Measurements from ENCODE around the gene CAVIN1. TPM values are rescaled to one million over a fixed set of nuclear protein-coding genes. Genes with fewer than 3 reads are reported as not detected.
"Not testable (repeated sequence)": the region's sequence is repeated elsewhere in the genome, so short reads cannot be mapped to it uniquely, and the experiment has no call there.

CAVIN1 gene
- total RNA-seq, 3 donors from 2014 or later, result 288 to 554 (median 306) TPM

DNA sequence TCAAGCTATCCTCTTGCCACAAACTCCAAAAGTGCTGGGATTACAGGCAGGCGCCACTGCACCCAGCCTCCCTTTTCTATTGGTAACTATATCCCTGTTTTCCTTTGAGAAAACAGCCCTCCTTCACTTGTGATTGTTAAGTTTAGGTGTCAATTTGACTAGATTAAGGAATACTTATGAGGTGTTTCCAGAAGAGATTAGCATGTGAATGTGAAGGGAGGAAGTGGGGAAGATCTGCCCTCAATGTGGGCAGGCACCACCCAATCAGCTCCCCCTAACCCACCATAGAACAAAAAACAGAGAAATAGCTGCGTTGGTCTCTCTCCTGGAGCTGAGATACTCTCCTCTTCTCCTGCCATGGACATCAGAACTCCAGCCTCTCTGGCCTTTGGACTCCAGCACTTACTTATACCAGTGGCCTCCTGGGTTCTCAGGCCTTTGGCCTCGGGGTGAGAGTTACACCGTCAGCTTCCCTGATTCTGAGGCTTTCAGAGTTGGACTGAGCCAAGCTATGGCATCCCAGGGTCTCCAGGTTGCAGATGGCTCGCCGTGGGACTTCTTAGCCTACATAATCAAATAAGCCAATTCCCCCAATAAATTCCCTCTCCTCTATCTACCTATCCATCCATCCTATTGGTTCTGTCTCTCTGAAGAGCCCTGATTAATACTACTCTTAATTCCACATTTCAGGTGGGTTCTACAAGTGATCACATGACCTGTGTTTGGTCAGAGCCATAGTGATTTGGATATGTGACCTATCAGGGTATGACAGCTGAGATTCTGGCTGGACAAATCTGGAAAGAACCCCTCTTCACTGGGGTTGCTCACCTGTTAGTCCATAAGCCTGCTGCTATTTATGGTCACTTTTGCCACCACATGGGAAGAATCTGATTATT is 22.9 kb downstream of the CAVIN1 start:
- H3K4me3 ChIP-seq, result no peak overlapping the region
- no peak for DNase-seq (ENCODE audit: low spot score in 2 of 2)
- intact Hi-C loops (cut with DNase I; ENCODE audit: low total_unique reads), result no loop called here
- peaks cover 5 to 6% of the 10 kb centered on the region in 2 donors for H3K4me1 ChIP-seq
- peak overlapping the region; percentile 39 to 50 for H3K27ac ChIP-seq
- no peaks in the 10 kb centered on the region for H3K9me3 ChIP-seq
- H3K36me3 ChIP-seq, result no peaks in the 10 kb centered on the region
- no peaks in the 10 kb centered on the region for H3K27me3 ChIP-seq
- TF ChIP-seq, protein P1, sequence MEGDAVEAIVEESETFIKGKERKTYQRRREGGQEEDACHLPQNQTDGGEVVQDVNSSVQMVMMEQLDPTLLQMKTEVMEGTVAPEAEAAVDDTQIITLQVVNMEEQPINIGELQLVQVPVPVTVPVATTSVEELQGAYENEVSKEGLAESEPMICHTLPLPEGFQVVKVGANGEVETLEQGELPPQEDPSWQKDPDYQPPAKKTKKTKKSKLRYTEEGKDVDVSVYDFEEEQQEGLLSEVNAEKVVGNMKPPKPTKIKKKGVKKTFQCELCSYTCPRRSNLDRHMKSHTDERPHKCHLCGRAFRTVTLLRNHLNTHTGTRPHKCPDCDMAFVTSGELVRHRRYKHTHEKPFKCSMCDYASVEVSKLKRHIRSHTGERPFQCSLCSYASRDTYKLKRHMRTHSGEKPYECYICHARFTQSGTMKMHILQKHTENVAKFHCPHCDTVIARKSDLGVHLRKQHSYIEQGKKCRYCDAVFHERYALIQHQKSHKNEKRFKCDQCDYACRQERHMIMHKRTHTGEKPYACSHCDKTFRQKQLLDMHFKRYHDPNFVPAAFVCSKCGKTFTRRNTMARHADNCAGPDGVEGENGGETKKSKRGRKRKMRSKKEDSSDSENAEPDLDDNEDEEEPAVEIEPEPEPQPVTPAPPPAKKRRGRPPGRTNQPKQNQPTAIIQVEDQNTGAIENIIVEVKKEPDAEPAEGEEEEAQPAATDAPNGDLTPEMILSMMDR (IDR thresholded peaks at IDR 0.05), result no peak
- TF ChIP-seq POLR2A (IDR thresholded peaks at IDR 0.05), result no peak
- no peak for TF ChIP-seq POLR2AphosphoS5 (IDR thresholded peaks at IDR 0.05)

DNA sequence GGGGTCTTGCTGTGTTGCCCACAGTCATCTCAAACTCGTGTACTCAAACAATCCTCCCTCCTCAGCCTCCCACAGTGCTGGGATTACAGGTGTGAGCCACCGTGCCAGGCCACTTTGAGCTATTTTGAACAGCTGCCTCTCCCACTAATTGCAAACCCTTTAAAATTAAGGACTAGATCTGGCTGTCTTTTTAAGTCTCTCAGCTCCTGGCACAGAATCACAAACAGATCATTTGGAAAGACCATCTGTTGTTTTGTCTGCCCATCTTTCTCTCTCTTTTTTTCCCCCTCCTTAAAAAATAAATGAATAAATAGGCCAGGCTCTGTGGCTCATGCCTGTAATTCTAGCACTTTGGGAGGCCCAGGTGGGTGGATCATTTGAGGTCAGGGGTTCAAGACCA is 23.9 kb downstream of the CAVIN1 start:
- DNase-seq (ENCODE audit: low spot score in 2 of 2), result no peak
- TF ChIP-seq POLR2AphosphoS5 (IDR thresholded peaks at IDR 0.05) (no peak), POLR2A (IDR thresholded peaks at IDR 0.05) (no peak)
- TF ChIP-seq, protein P1 (IDR thresholded peaks at IDR 0.05), result no peak
- no peak overlapping the region for H3K4me3 ChIP-seq
- intact Hi-C loops (cut with DNase I; ENCODE audit: low total_unique reads), result no loop called here
- H3K27me3 ChIP-seq, result no peaks in the 10 kb centered on the region
- H3K27ac ChIP-seq, result no peak overlapping the region
- H3K9me3 ChIP-seq, result no peaks in the 10 kb centered on the region
- no peaks in the 10 kb centered on the region for H3K36me3 ChIP-seq
- H3K4me1 ChIP-seq, result peaks cover 5 to 6% of the 10 kb centered on the region in 2 donors

DNA sequence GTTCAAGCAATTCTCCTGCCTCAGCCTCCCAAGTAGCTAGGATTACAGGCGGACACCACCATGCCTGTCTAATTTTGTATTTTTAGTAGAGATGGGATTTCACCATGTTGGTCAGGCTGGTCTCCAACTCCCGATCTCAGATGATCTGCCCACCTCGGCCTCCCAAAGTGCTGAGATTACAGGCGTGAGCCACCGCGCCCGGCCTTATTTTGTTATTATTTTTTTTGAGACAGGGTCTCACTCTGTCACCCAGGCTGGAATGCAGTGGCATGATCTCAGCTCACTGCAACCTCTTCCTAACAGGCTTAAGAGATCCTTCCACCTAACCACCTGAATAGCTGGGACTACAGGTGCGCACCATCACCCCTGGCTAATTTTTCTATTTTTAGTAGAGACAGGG is 27.5 kb downstream of the CAVIN1 start:
- H3K4me1 ChIP-seq; H3K27me3 ChIP-seq; H3K27ac ChIP-seq; intact Hi-C loops (cut with DNase I; ENCODE audit: low total_unique reads); H3K36me3 ChIP-seq; H3K9me3 ChIP-seq; H3K4me3 ChIP-seq: not testable (repeated sequence)
- DNase-seq (ENCODE audit: low spot score in 2 of 2), result peak in 1 of 2 donors; percentile 9

DNA sequence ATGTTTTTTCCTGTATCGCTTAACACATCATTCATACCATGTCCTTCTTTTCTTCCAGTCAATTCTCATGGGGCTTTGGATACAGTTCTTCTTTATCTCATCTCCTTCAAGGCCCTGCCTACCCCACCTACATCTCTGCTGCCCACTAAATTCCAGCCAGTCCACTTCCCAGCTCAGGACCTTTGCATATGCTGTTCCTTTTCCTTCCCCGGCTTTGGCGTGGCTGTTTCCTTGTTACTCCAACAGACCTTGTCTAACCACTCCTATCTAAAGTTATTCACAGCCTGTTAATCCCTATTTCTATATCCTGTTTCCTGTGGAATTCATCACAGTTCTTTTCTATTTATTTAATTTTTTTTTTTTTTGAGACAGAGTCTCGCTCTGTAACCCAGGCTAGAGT is 28.2 kb downstream of the CAVIN1 start:
- no peaks in the 10 kb centered on the region for H3K27me3 ChIP-seq
- no peak for DNase-seq (ENCODE audit: low spot score in 2 of 2)
- intact Hi-C loops (cut with DNase I; ENCODE audit: low total_unique reads), result no loop called here
- no peak overlapping the region for H3K4me3 ChIP-seq
- no peaks in the 10 kb centered on the region for H3K9me3 ChIP-seq
- no peaks in the 10 kb centered on the region for H3K36me3 ChIP-seq
- no peak overlapping the region for H3K27ac ChIP-seq
- TF ChIP-seq, protein P1 (IDR thresholded peaks at IDR 0.05), result no peak
- no peak for TF ChIP-seq POLR2A (IDR thresholded peaks at IDR 0.05)
- no peak for TF ChIP-seq POLR2AphosphoS5 (IDR thresholded peaks at IDR 0.05)
- no peaks in the 10 kb centered on the region for H3K4me1 ChIP-seq

DNA sequence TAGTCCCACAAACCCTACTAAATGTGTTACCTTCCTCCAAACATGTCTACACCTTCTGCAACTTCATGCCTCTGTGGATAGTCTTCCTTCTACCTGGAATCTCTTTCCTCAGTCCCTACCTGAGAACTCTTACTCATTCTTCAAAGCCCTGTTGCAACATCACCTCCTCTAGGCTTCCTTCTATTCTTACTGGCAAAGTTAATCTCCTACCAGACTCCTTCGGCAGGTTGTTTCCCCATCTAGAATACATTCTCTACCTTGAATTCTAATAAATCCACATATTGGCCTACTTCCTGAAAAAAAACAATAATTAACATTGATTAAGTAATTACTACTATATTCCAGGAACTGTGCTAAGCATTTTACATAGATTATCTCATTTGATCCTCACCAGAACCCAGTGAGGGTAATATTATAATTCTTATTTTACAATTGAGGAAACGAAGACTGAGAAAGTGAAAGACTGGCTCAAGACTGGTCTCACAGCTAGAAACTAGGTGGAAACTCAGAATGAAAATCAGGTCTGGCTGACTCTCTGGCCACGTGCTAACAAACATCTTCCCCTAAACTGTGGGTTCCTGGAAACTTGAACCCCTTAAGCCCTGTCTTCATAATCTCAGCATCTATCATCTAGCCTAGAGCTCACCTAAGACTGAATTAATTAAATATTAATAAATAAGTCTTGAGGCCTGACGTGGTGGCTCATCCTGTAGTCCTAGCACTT is 30.2 kb downstream of the CAVIN1 start:
- Histone ChIP-seq H3K4me3 (no peak overlapping the region), H3K4me1 (no peaks in the 10 kb centered on the region), H3K27me3 (no peaks in the 10 kb centered on the region), H3K9me3 (no peaks in the 10 kb centered on the region), H3K36me3 (no peaks in the 10 kb centered on the region), H3K27ac (no peak overlapping the region)
- TF ChIP-seq POLR2AphosphoS5 (IDR thresholded peaks at IDR 0.05), result no peak
- TF ChIP-seq, protein P1 (IDR thresholded peaks at IDR 0.05), result no peak
- no peak for TF ChIP-seq POLR2A (IDR thresholded peaks at IDR 0.05)
- no peak for DNase-seq (ENCODE audit: low spot score in 2 of 2)
- intact Hi-C loops (cut with DNase I; ENCODE audit: low total_unique reads), result no loop called here

DNA sequence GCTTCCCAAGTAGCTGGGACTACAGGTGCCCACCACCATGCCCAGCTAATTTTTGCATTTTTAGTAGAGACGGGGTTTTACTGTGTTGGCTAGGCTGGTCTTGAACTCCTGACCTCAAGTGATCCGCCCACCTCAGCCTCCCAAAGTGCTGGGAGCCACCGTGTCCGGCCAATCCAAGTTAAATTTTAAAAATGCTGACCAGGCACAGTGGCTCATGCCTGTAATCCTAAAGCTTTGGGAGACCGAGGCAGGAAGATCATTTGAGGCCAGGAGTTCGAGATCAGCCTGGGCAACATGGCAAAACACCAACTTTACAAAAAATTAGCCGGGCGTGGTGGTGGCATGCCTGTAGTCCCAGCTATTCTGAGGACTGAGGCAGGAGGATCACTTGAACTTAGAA is 31.6 kb downstream of the CAVIN1 start:
- H3K27ac ChIP-seq; H3K9me3 ChIP-seq; H3K36me3 ChIP-seq; H3K4me1 ChIP-seq; H3K27me3 ChIP-seq; H3K4me3 ChIP-seq; intact Hi-C loops (cut with DNase I; ENCODE audit: low total_unique reads): not testable (repeated sequence)
- DNase-seq (ENCODE audit: low spot score in 2 of 2), result peak in 1 of 2 donors; percentile 14
